HEK293T (cell line): Measurements from ENCODE around the gene PAOX.

Source experiments
- CTCF ChIA-PET: fragments of 350-600 bp; formaldehyde crosslinking; extraction: SDS; loops from one replicate; lab custom pipeline; 2021; ENCODE audit warnings: antibody characterized with exemption, inconsistent platforms; lab: Yijun Ruan, JAX
- POLR2A ChIA-PET: fragments of 350-600 bp; formaldehyde crosslinking; extraction: SDS; loops from one replicate; lab custom pipeline; 2020; ENCODE audit warnings: antibody characterized with exemption, inconsistent platforms; lab: Yijun Ruan, JAX
- DNase-seq: peaks from one replicate; pipeline ENCODE4 v3.0.0; 2012; ENCODE audit warnings: mixed read lengths; ENCODE audit errors: extremely low spot score
- ARNT ChIP-seq: fragments of 450-650 bp; IDR thresholded peaks from 2 replicates; pipeline ENCODE4 v1.6.1; 2017; ENCODE audit warnings: mild to moderate bottlenecking
- BHLHE40 ChIP-seq: fragments of 450-650 bp; IDR thresholded peaks from 2 replicates; pipeline ENCODE4 v1.6.1; 2016; ENCODE audit warnings: mild to moderate bottlenecking, moderate library complexity, borderline replicate concordance
- CTBP1 ChIP-seq: fragments of 450-650 bp; IDR thresholded peaks from 2 replicates; pipeline ENCODE4 v1.6.1; 2016; ENCODE audit warnings: borderline replicate concordance
- ELF4 ChIP-seq: fragments of 450-650 bp; IDR thresholded peaks from 2 replicates; pipeline ENCODE4 v1.6.1; 2017; ENCODE audit warnings: antibody characterized with exemption
- FOXA1 ChIP-seq: fragments of 450-650 bp; IDR thresholded peaks from 2 replicates; pipeline ENCODE4 v1.6.1; 2016; ENCODE audit warnings: mild to moderate bottlenecking
- FOXK2 ChIP-seq: fragments of 450-650 bp; IDR thresholded peaks from 2 replicates; pipeline ENCODE4 v1.6.1; 2016; ENCODE audit warnings: mild to moderate bottlenecking
- FOXM1 ChIP-seq: fragments of 450-650 bp; IDR thresholded peaks from 2 replicates; pipeline ENCODE4 v1.6.1; 2017; ENCODE audit warnings: mild to moderate bottlenecking, borderline replicate concordance
- HDGF ChIP-seq: fragments of 450-650 bp; IDR thresholded peaks from 2 replicates; pipeline ENCODE4 v1.6.1; 2017; ENCODE audit warnings: antibody characterized with exemption, borderline replicate concordance
- L3MBTL2 ChIP-seq: fragments of 450-650 bp; conservative IDR thresholded peaks from 2 replicates; pipeline ENCODE4 v1.6.1; 2016; ENCODE audit warnings: mild to moderate bottlenecking
- LEF1 ChIP-seq: fragments of 450-650 bp; IDR thresholded peaks from 2 replicates; pipeline ENCODE4 v1.6.1; 2017; ENCODE audit warnings: mild to moderate bottlenecking, borderline replicate concordance
- NFRKB ChIP-seq: fragments of 450-650 bp; IDR thresholded peaks from 2 replicates; pipeline ENCODE4 v1.6.1; 2016; ENCODE audit warnings: mild to moderate bottlenecking, moderate library complexity
- PKNOX1 ChIP-seq: fragments of 450-650 bp; IDR thresholded peaks from 2 replicates; pipeline ENCODE4 v1.6.1; 2016
- SP1 ChIP-seq: fragments of 450-650 bp; IDR thresholded peaks from 2 replicates; pipeline ENCODE4 v1.6.1; 2017
- SUZ12 ChIP-seq: fragments of 450-650 bp; IDR thresholded peaks from 2 replicates; pipeline ENCODE4 v1.6.1; 2016; ENCODE audit warnings: mild to moderate bottlenecking
- TARDBP ChIP-seq: fragments of 450-650 bp; IDR thresholded peaks from 2 replicates; pipeline ENCODE4 v1.6.1; 2016
- ZNF384 ChIP-seq: fragments of 450-650 bp; IDR thresholded peaks from 2 replicates; pipeline ENCODE4 v1.6.1; 2016

Gene PAOX

GRCh38 chr10:133379152-133379800 lies at the start of gene PAOX:
Gene PAOX (plus strand): TSS chr10:133379262. CDS start chr10:133379317, 55 bp downstream.
- ChIA-PET CTCF (no interaction called here), POLR2A (interaction anchor here (0.5 to 2.1 kb wide), 3 partner anchors 13 to 215 kb away, joined by 3 to 8 read pairs (median 3); partner anchors contain the start of gene MTG1)
- TF ChIP-seq ZNF384 (no peak), SP1 (no peak), CTBP1 (no peak), HDGF (no peak), NFRKB (no peak), LEF1 (no peak), FOXA1 (no peak), ARNT (no peak)
- peak; percentile 78 for DNase-seq

- TF ChIP-seq FOXK2 (no peak), CTBP1 (peak; percentile 17; the same call in 1 of the 2 replicates), FOXM1 (peak; percentile 45; the same call in 1 of the 2 replicates)
- POLR2A ChIA-PET = interaction anchor here (1.2 to 2.1 kb wide), 3 partner anchors 22 to 65 kb away, joined by 3 to 6 read pairs (median 3); partner anchors contain the start of genes ECHS1 and MTG1
- peak; percentile 92 for DNase-seq
- CTCF ChIA-PET = interaction anchor here (0.7 to 1.6 kb wide), 12 partner anchors 9 to 168 kb away, joined by 3 to 7 read pairs (median 4); no protein-coding TSS in a partner anchor
These were observed 49.4 kb upstream of the PAOX start for GRCh38 chr10:133329491-133330202.

GRCh38 chr10:133332936-133333699 lies 45.9 kb upstream of the PAOX start:
- TF ChIP-seq NFRKB = no peak
- TF ChIP-seq FOXM1 = no peak
- no peak for TF ChIP-seq L3MBTL2
- TF ChIP-seq ELF4 = no peak
- no peak for TF ChIP-seq HDGF
- TF ChIP-seq TARDBP = no peak
- TF ChIP-seq LEF1 = no peak
- no peak for DNase-seq
- CTCF ChIA-PET = no interaction called here
- POLR2A ChIA-PET = interaction anchor here (0.6 kb wide), 1 partner anchor 875 kb away, joined by 3 read pairs; no protein-coding TSS in a partner anchor

- peak; percentile 57 for DNase-seq
- TF ChIP-seq TARDBP (no peak), ARNT (no peak), BHLHE40 (no peak), SUZ12 (no peak), ZNF384 (no peak), L3MBTL2 (no peak), LEF1 (no peak)
- CTCF ChIA-PET = no interaction called here
- POLR2A ChIA-PET = no interaction called here
These were observed 44.4 kb upstream of the PAOX start for GRCh38 chr10:133334503-133335245.

- TF ChIP-seq SP1 (no peak), LEF1 (no peak), FOXA1 (no peak), PKNOX1 (no peak), HDGF (no peak), ARNT (no peak), ZNF384 (no peak), L3MBTL2 (no peak), SUZ12 (no peak), CTBP1 (no peak), BHLHE40 (no peak), ELF4 (no peak), FOXK2 (no peak), NFRKB (no peak), TARDBP (no peak)
- ChIA-PET CTCF (interaction anchor here (0.5 to 1.1 kb wide), 2 partner anchors 25 to 28 kb away, joined by 3 read pairs; no protein-coding TSS in a partner anchor), POLR2A (no interaction called here)
- peak; percentile 61 for DNase-seq
These were observed 43.6 kb upstream of the PAOX start for GRCh38 chr10:133335246-133336117.
